ENCODE results near the gene CLDN6. TPM values are rescaled to one million over a fixed set of nuclear protein-coding genes. Genes with fewer than 3 reads are reported as not detected.
A peak's percentile ranks its signal among the peaks of the same experiment; 100 is the strongest.

The CLDN6 gene
- total and polyA plus RNA-seq, 3 donors from 2014 or later, result 0.55 to 0.74 (median 0.70) TPM

GRCh38 chr16:3032624-3033023 lies 14.6 kb upstream of the CLDN6 start:
- 33 to 42% methylated on average over 7 of the region's 7 CpGs for WGBS, 2 donors
- Histone ChIP-seq H3K4me1 (no peaks in the 10 kb centered on the region), H3K4me3 (no peak overlapping the region), H3K27me3 (no peaks in the 10 kb centered on the region), H3K9me3 (no peaks in the 10 kb centered on the region), H3K27ac (peak overlapping the region in 1 of 2 donors; percentile 16), H3K36me3 (ENCODE audit: low read depth, missing control alignments) (no peaks in the 10 kb centered on the region)
- intact Hi-C loops (cut with DNase I; ENCODE audit: low total_unique reads), result no loop called here
- no peak for TF ChIP-seq CTCF (IDR thresholded peaks at IDR 0.05)
- TF ChIP-seq POLR2A (IDR thresholded peaks at IDR 0.05), result no peak
- DNase-seq, result no peak

- Histone ChIP-seq H3K27me3 (no peaks in the 10 kb centered on the region), H3K27ac (no peak overlapping the region), H3K9me3 (no peaks in the 10 kb centered on the region), H3K4me1 (no peaks in the 10 kb centered on the region), H3K4me3 (no peak overlapping the region), H3K36me3 (ENCODE audit: low read depth, missing control alignments) (no peaks in the 10 kb centered on the region)
- 78 to 80% methylated on average over 12 to 26 of the region's 33 CpGs for WGBS, 2 donors
- no peak for TF ChIP-seq CTCF (IDR thresholded peaks at IDR 0.05)
- TF ChIP-seq POLR2A (IDR thresholded peaks at IDR 0.05), result no peak
- DNase-seq, result no peak
- intact Hi-C loops (cut with DNase I; ENCODE audit: low total_unique reads), result no loop called here
These were observed 12.5 kb upstream of the CLDN6 start for GRCh38 chr16:3030222-3031212.

GRCh38 chr16:3029491-3030221 lies 11.7 kb upstream of the CLDN6 start:
- no peak for DNase-seq
- no peak overlapping the region for H3K4me3 ChIP-seq
- intact Hi-C loops (cut with DNase I; ENCODE audit: low total_unique reads), result no loop called here
- H3K27me3 ChIP-seq, result no peaks in the 10 kb centered on the region
- 12 to 18% methylated on average over 31 to 33 of the region's 59 CpGs for WGBS, 2 donors
- TF ChIP-seq POLR2A (IDR thresholded peaks at IDR 0.05) (no peak), CTCF (IDR thresholded peaks at IDR 0.05) (no peak)
- H3K27ac ChIP-seq, result no peak overlapping the region
- no peaks in the 10 kb centered on the region for H3K9me3 ChIP-seq
- H3K36me3 ChIP-seq (ENCODE audit: low read depth, missing control alignments), result no peaks in the 10 kb centered on the region
- no peaks in the 10 kb centered on the region for H3K4me1 ChIP-seq

- intact Hi-C loops (cut with DNase I; ENCODE audit: low total_unique reads), result no loop called here
- Histone ChIP-seq H3K27ac (no peak overlapping the region), H3K4me3 (peak overlapping the region in 1 of 2 donors; percentile 9), H3K27me3 (no peaks in the 10 kb centered on the region), H3K36me3 (ENCODE audit: low read depth, missing control alignments) (no peaks in the 10 kb centered on the region), H3K9me3 (no peaks in the 10 kb centered on the region), H3K4me1 (no peaks in the 10 kb centered on the region)
- 23 to 41% methylated on average over 8 to 15 of the region's 15 CpGs for WGBS, 2 donors
- DNase-seq, result no peak
- TF ChIP-seq POLR2A (IDR thresholded peaks at IDR 0.05), result no peak
- no peak for TF ChIP-seq CTCF (IDR thresholded peaks at IDR 0.05)
These were observed 10.8 kb upstream of the CLDN6 start for GRCh38 chr16:3028716-3029319.

All from testis (tissue), 3 donors.